Measurements from ENCODE around the gene TLCD4. TPM values are rescaled to one million over a fixed set of nuclear protein-coding genes. Genes with fewer than 3 reads are reported as not detected.
A peak's percentile ranks its signal among the peaks of the same experiment; 100 is the strongest.

TLCD4 gene
- total RNA-seq, 1 donor from 2014 or later = 11.3 TPM

DNA sequence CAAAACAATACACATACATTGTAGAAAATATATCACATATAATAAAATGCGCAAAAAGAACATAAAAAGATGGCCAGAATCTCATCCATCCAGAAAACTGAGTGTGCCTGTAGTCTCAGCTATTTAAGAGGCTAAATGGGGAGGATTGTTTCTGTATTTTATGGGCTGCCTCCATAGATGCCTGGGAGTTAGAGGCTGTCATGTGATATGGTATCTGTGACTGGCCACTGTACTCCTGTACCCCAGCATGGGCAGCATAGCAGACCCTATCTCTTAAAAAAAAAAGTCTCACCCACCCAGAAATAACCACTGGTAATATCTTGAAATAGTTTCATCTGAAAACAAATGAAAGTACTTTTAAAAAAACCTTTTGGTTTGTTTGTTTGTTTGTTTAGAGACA lies 3.5 kb upstream of the TLCD4 start:
- no peaks in the 10 kb centered on the region for H3K36me3 ChIP-seq

DNA sequence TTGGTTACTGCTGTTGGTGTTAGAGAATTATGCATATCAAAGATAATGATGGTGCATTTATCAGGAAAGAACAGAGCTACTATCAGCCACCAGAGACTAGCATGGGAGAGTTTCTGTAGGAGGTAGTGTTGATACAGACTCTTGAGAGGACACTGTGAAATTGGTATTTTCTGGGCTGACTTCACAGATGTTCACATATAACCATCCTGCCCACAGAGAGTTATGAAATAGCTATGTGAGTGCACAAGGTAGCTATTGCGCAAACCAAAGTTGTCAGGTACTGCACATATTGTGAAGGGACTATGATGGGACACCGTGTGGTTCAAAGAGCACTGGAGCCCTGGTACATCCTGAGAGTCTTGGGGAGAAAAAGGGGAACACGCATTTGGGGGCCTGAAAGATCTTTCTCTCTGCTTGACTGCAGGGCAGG lies 1.4 kb upstream of the TLCD4 start:
- H3K4me3 ChIP-seq = no peak overlapping the region
- no peaks in the 10 kb centered on the region for H3K9me3 ChIP-seq
- no peaks in the 10 kb centered on the region for H3K27me3 ChIP-seq (ENCODE audit: low read depth)
- no peaks in the 10 kb centered on the region for H3K36me3 ChIP-seq
- ATAC-seq = no peak
- DNase-seq = no peak
- peaks cover 11% of the 10 kb centered on the region for H3K4me1 ChIP-seq
- intact Hi-C loops (cut with DNase I) = no loop called here
- TF ChIP-seq, protein P1, sequence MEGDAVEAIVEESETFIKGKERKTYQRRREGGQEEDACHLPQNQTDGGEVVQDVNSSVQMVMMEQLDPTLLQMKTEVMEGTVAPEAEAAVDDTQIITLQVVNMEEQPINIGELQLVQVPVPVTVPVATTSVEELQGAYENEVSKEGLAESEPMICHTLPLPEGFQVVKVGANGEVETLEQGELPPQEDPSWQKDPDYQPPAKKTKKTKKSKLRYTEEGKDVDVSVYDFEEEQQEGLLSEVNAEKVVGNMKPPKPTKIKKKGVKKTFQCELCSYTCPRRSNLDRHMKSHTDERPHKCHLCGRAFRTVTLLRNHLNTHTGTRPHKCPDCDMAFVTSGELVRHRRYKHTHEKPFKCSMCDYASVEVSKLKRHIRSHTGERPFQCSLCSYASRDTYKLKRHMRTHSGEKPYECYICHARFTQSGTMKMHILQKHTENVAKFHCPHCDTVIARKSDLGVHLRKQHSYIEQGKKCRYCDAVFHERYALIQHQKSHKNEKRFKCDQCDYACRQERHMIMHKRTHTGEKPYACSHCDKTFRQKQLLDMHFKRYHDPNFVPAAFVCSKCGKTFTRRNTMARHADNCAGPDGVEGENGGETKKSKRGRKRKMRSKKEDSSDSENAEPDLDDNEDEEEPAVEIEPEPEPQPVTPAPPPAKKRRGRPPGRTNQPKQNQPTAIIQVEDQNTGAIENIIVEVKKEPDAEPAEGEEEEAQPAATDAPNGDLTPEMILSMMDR (IDR thresholded peaks at IDR 0.05) = no peak
- no peak overlapping the region for H3K27ac ChIP-seq

More for the DNA sequence above, 3.5 kb upstream of the TLCD4 start:
- H3K27me3 ChIP-seq (ENCODE audit: low read depth) = no peaks in the 10 kb centered on the region
- intact Hi-C loops (cut with DNase I) = no loop called here
- H3K9me3 ChIP-seq = no peaks in the 10 kb centered on the region
- TF ChIP-seq, protein P1 (IDR thresholded peaks at IDR 0.05) = no peak
- H3K4me1 ChIP-seq = no peaks in the 10 kb centered on the region
- no peak overlapping the region for H3K4me3 ChIP-seq
- H3K27ac ChIP-seq = no peak overlapping the region
- no peak for DNase-seq
- no peak for ATAC-seq

DNA sequence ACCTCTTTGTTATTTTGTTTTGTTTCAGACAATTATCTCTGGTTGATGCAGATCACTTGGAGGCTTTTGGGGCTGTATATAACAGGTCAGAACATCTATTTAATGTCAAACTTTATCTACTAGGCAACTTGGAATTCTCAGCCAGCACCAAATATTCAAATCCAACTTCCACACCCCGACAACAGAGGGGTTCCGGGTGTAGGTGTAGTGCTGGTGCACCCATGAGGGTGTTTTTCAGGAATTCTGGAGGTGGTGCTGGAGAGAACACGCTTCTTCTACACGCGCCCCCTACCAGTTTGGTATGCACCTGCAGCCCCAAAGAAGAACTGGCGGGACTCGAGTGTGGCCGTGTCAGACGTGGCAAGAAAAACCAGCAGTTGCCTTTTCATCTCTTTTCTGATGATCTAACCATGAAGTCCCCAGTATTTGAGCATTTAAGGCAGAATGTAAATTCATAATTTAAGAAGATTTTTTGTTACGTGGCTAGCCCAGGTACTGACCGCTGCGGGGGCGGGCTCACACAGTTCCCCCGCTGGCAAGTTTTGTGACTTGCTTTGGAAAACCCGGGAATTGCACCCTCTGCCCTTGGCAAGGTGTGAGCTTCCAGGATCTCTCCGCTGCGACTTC lies 462 bp upstream of the TLCD4 start:
- Histone ChIP-seq H3K27me3 (ENCODE audit: low read depth) (no peaks in the 10 kb centered on the region), H3K27ac (peak overlapping the region; percentile 77), H3K4me1 (peaks cover 11% of the 10 kb centered on the region), H3K9me3 (no peaks in the 10 kb centered on the region), H3K4me3 (peak overlapping the region; percentile 66), H3K36me3 (no peaks in the 10 kb centered on the region)
- peak; percentile 86 to 87 for ATAC-seq
- TF ChIP-seq, protein P1 (IDR thresholded peaks at IDR 0.05) = peak; percentile 56
- intact Hi-C loops (cut with DNase I) = no loop called here
- peak; percentile 72 for DNase-seq

DNA sequence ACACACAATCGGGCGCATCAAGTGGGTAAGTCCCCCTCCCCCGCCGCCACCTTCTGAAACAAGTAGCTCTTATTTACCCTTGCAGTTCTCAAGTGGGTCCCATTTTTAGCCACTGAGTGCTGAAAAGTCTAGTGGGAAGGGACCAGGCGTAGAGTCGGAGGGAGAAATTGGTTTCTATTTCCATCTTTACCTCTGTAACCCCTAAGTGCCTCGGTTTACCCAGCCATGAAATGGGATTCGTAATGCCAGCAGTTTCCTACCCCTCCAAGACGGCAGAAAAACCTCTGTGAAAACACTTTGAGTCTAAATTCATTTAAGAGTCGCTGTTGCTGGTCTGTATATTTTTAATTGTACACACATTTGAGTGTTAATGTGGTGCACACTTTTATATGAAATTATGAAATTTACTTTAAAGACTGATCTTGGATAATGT lies 928 bp downstream of the TLCD4 start:
- intact Hi-C loops (cut with DNase I) = no loop called here
- Histone ChIP-seq H3K27ac (peak overlapping the region; percentile 77), H3K4me3 (peak overlapping the region; percentile 66), H3K9me3 (no peaks in the 10 kb centered on the region), H3K4me1 (peaks cover 11% of the 10 kb centered on the region), H3K36me3 (no peaks in the 10 kb centered on the region), H3K27me3 (ENCODE audit: low read depth) (no peaks in the 10 kb centered on the region)
- peak; percentile 45 to 53 for ATAC-seq
- TF ChIP-seq, protein P1 (IDR thresholded peaks at IDR 0.05) = no peak
- DNase-seq = peak; percentile 77

DNA sequence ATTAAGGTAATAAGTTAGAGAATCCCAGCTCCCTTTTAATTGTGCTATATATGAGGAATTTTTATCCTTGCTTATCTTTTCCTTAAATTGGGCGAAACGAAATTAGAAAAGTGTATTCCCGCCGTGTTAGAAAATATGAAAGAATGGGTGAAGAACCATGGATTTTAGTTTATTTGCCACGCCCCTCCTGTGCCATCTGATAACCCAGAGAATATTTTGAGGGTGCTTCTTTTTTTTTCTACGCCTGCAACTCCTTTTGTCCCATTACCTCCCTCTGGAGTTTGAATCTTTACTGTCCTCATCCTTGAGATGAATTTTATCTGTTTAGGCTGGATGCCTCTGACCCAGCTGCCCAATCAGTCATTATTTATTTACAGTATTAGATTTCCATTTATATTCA lies 1.6 kb downstream of the TLCD4 start:
- no peak overlapping the region for H3K4me3 ChIP-seq
- H3K4me1 ChIP-seq = peaks cover 11% of the 10 kb centered on the region
- no peaks in the 10 kb centered on the region for H3K9me3 ChIP-seq
- DNase-seq = no peak
- no peak for ATAC-seq
- H3K27me3 ChIP-seq (ENCODE audit: low read depth) = no peaks in the 10 kb centered on the region
- intact Hi-C loops (cut with DNase I) = no loop called here
- TF ChIP-seq, protein P1 (IDR thresholded peaks at IDR 0.05) = no peak
- no peaks in the 10 kb centered on the region for H3K36me3 ChIP-seq
- H3K27ac ChIP-seq = no peak overlapping the region

Measured in lower lobe of right lung (tissue), 2 donors.